ENCODE measurements around the gene TMEM89.
A peak's percentile ranks its signal among the peaks of the same experiment; 100 is the strongest.

Gene TMEM89

GRCh38 chr3:48637305-48637704, 15.7 kb upstream of the TMEM89 start:
- no peaks in the 10 kb centered on the region for H3K79me2 ChIP-seq (ENCODE audit: control insufficient read depth, low read length)
- no peaks in the 10 kb centered on the region for H4K20me1 ChIP-seq (ENCODE audit: control insufficient read depth, insufficient read depth, low read depth, low read length)
- peaks cover 18% of the 10 kb centered on the region for H3K4me1 ChIP-seq (ENCODE audit: control insufficient read depth, low read length)
- no peaks in the 10 kb centered on the region for H3F3A ChIP-seq (ENCODE audit: control insufficient read depth, insufficient read depth)
- no peaks in the 10 kb centered on the region for H3K9me3 ChIP-seq (ENCODE audit: control insufficient read depth, insufficient read depth, low read length)
- H3K9me2 ChIP-seq (replicated peaks; ENCODE audit: control insufficient read depth, low read length), result no peaks in the 10 kb centered on the region
- H3K4me2 ChIP-seq (ENCODE audit: low read length), result no peak overlapping the region
- H3K27me3 ChIP-seq (ENCODE audit: control insufficient read depth, low read length), result no peaks in the 10 kb centered on the region
- H3K4me3 ChIP-seq (ENCODE audit: low read length), result no peak overlapping the region
- TF ChIP-seq CTCF (IDR thresholded peaks at IDR 0.05; ENCODE audit: low read depth, low read length, poor library complexity, severe bottlenecking), result no peak
- TF ChIP-seq EZH2phosphoT487 (IDR thresholded peaks at IDR 0.05; ENCODE audit: borderline replicate concordance, low read length), result no peak
- H3K27ac ChIP-seq (ENCODE audit: low read depth, low read length), result no peak overlapping the region
- H3K36me3 ChIP-seq (ENCODE audit: control insufficient read depth, low read length), result peaks cover 10% of the 10 kb centered on the region

DNA sequence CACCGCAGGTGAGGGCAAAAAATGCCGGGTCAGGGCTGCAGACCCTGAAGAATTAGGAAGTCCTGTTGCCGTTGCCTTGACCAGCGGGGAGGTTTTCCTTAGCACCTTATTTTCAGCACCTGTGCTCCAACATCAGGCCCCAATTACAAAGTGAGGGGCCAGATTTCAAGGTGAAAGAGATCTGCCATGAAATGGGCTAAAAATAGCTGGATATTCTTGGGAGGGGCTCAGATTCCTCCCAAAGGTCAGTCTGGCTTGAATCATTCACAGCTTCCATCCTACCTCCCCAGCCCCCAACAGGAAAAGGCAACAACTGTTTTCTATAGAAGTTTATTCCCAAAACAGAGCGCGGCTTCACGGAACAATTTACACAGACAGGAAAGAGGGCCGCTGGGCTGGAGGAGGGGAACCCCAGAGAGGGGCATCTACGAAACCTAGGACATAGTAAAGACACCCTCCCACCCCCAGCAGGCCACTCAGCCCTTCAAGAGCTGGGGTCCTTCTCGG, 14.6 kb upstream of the TMEM89 start:
- Histone ChIP-seq H3K36me3 (ENCODE audit: control insufficient read depth, low read length) (peaks cover 10% of the 10 kb centered on the region), H3K4me3 (ENCODE audit: low read length) (peak overlapping the region; percentile 80), H3F3A (ENCODE audit: control insufficient read depth, insufficient read depth) (no peaks in the 10 kb centered on the region), H3K27me3 (ENCODE audit: control insufficient read depth, low read length) (no peaks in the 10 kb centered on the region), H3K9me2 (replicated peaks; ENCODE audit: control insufficient read depth, low read length) (no peaks in the 10 kb centered on the region), H3K4me1 (ENCODE audit: control insufficient read depth, low read length) (peaks cover 18% of the 10 kb centered on the region), H3K4me2 (ENCODE audit: low read length) (peak overlapping the region; percentile 90), H4K20me1 (ENCODE audit: control insufficient read depth, insufficient read depth, low read depth, low read length) (no peaks in the 10 kb centered on the region), H3K9me3 (ENCODE audit: control insufficient read depth, insufficient read depth, low read length) (no peaks in the 10 kb centered on the region), H3K27ac (ENCODE audit: low read depth, low read length) (peak overlapping the region; percentile 23; the same call in 1 of the 2 replicates), H3K79me2 (ENCODE audit: control insufficient read depth, low read length) (no peaks in the 10 kb centered on the region)
- TF ChIP-seq CTCF (IDR thresholded peaks at IDR 0.05; ENCODE audit: low read depth, low read length, poor library complexity, severe bottlenecking) (no peak), EZH2phosphoT487 (IDR thresholded peaks at IDR 0.05; ENCODE audit: borderline replicate concordance, low read length) (no peak)

- TF ChIP-seq CTCF (IDR thresholded peaks at IDR 0.05; ENCODE audit: low read depth, low read length, poor library complexity, severe bottlenecking) (peak; percentile 96), EZH2phosphoT487 (IDR thresholded peaks at IDR 0.05; ENCODE audit: borderline replicate concordance, low read length) (no peak)
- Histone ChIP-seq H4K20me1 (ENCODE audit: control insufficient read depth, insufficient read depth, low read depth, low read length) (no peaks in the 10 kb centered on the region), H3K4me2 (ENCODE audit: low read length) (peak within 1 kb of the TSS; percentile 90), H3K4me1 (ENCODE audit: control insufficient read depth, low read length) (peaks cover 18% of the 10 kb centered on the region), H3K27me3 (ENCODE audit: control insufficient read depth, low read length) (no peaks in the 10 kb centered on the region), H3K9me3 (ENCODE audit: control insufficient read depth, insufficient read depth, low read length) (no peaks in the 10 kb centered on the region), H3K27ac (ENCODE audit: low read depth, low read length) (peak within 1 kb of the TSS; percentile 34), H3K9me2 (replicated peaks; ENCODE audit: control insufficient read depth, low read length) (no peaks in the 10 kb centered on the region), H3K4me3 (ENCODE audit: low read length) (peak within 1 kb of the TSS; percentile 80), H3K79me2 (ENCODE audit: control insufficient read depth, low read length) (no peaks in the 10 kb centered on the region), H3K36me3 (ENCODE audit: control insufficient read depth, low read length) (peaks cover 12% of the 10 kb centered on the region), H3F3A (ENCODE audit: control insufficient read depth, insufficient read depth) (no peaks in the 10 kb centered on the region)
Observed at GRCh38 chr3:48635222-48636021, 13.9 kb upstream of the TMEM89 start, which contains the start of gene SLC26A6. TSS of gene SLC26A6 (minus strand) at chr3:48635461. CDS start at chr3:48635393, 68 bp downstream.
